ENCODE results near the gene MATK.

The MATK gene

DNA sequence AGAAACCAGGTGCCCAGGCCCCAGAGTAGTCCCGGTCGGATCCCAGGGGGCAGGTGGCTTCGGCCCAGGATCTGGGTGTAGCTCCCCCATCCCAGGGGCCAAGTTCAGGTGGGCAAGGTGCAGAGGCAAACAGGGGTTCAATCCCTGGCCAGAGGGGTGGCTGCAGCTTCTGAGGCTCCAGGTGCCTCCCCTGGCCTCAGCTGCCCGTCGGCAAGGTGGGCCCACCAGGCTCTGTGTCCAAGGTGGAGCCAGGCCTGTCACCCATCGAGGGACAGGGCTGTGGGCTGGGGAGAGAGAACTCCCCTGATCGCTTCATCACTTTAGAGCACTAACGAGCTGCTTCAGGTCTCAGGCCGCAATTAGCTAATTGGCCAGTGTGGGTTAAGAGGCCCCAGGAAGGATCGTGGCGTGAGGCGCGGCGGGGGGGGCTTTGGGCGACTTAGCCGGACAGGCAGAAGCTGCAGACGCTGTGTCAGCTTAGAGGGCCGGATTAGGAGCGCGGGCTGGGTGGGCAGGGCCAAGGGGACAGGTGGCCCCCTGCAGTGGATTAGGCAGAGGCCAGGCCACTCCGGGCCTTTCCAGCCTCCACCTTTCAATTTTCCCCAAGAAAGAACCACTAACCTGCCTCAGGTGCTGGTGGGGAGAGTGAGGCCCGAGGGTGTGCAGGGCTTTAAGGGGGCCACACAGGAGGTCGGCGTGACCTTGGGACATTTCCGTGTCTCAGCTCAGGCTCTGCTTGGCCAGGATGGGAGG, 11.4 kb downstream of the MATK start:
- H3K18ac ChIP-seq (ENCODE audit: low read length) = no peak overlapping the region
- H2BK120ac ChIP-seq (ENCODE audit: insufficient read depth, low read length, poor library complexity) = no peak overlapping the region
- H3K4me1 ChIP-seq (ENCODE audit: control insufficient read depth in 1 of 2, insufficient read depth in 2 of 2, low read length in 2 of 2) = no peaks in the 10 kb centered on the region
- no peak overlapping the region for H4K8ac ChIP-seq (ENCODE audit: low read depth, low read length)
- H2AFZ ChIP-seq (ENCODE audit: insufficient read depth, low read length, poor library complexity) = no peak overlapping the region
- H4K91ac ChIP-seq (ENCODE audit: low read depth, low read length) = no peak overlapping the region
- no peak overlapping the region for H3K4me2 ChIP-seq (ENCODE audit: low read length)
- H2BK5ac ChIP-seq (ENCODE audit: low read depth, low read length, poor library complexity) = no peak overlapping the region
- H3K9ac ChIP-seq (ENCODE audit: low read length) = no peak overlapping the region
- H3K27ac ChIP-seq (ENCODE audit: low read depth, low read length) = no peak overlapping the region
- no peak overlapping the region for H2BK12ac ChIP-seq (ENCODE audit: low read length)
- H3K14ac ChIP-seq (ENCODE audit: low read length) = no peak overlapping the region
- H3K4me3 ChIP-seq (ENCODE audit: low read depth, low read length) = no peak overlapping the region
- no peak overlapping the region for H4K12ac ChIP-seq (ENCODE audit: low read depth, low read length)
- H3K79me1 ChIP-seq (ENCODE audit: low read length) = no peaks in the 10 kb centered on the region
- H2AK5ac ChIP-seq (ENCODE audit: low read length) = no peak overlapping the region
- no peak for DNase-seq
- no peak overlapping the region for H3K4ac ChIP-seq (ENCODE audit: low read depth, low read length)
- H3K79me2 ChIP-seq (ENCODE audit: control insufficient read depth, insufficient read depth, low read length, poor library complexity) = no peaks in the 10 kb centered on the region
- no peaks in the 10 kb centered on the region for H3K27me3 ChIP-seq (ENCODE audit: insufficient read depth, low read length)
- no peaks in the 10 kb centered on the region for H3K36me3 ChIP-seq (ENCODE audit: control insufficient read depth in 1 of 2, insufficient read depth in 2 of 2, low read length in 2 of 2)
- H3K9me3 ChIP-seq (ENCODE audit: insufficient read depth, low read depth, low read length) = peaks cover 4% of the 10 kb centered on the region
- WGBS (ENCODE audit: extremely low coverage, insufficient coverage, insufficient read length) = no CpG with 5 or more reads among the region's 25 CpGs
- no peak overlapping the region for H3K23ac ChIP-seq (ENCODE audit: low read length)

DNA sequence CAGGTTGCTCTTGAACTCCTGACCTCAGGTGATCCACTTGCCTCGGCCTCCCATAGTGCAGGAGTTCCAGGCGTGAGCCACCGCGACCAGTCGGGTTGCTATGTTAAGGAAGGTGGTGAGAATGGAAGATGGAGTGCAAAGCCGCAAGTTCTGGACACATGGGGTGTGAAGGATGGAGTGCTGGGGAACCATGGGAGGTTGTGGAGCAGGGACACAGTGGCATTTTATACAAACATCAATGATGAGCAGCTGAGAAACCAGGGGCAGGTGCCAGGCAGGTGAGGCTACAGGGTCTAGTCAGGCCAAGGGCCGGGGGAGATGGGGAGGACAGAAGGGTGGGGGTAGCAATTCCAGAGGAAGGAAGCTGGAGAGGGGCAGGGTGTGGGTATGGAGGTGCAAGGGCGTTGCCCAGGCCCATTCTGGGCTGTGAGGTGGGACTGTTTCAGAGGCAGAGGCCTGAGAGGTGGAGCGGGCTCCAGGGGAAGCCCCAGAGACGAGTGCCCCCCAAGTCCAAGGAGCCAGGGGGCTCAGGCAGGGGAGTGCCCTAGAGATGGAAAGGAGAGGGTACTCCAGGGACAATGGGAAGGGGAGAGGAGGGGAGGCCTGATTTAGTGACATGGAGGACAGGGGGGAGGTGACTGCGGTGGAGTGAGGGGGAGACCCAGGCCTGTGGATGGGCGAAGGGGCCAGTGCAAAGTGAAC, 12.2 kb downstream of the MATK start:
- H3K23ac ChIP-seq (ENCODE audit: low read length) = no peak overlapping the region
- no peak overlapping the region for H2BK5ac ChIP-seq (ENCODE audit: low read depth, low read length, poor library complexity)
- H3K4me3 ChIP-seq (ENCODE audit: low read depth, low read length) = no peak overlapping the region
- no peaks in the 10 kb centered on the region for H3K79me2 ChIP-seq (ENCODE audit: control insufficient read depth, insufficient read depth, low read length, poor library complexity)
- no peaks in the 10 kb centered on the region for H3K79me1 ChIP-seq (ENCODE audit: low read length)
- H3K4me1 ChIP-seq (ENCODE audit: control insufficient read depth in 1 of 2, insufficient read depth in 2 of 2, low read length in 2 of 2) = no peaks in the 10 kb centered on the region
- no peak overlapping the region for H4K12ac ChIP-seq (ENCODE audit: low read depth, low read length)
- no CpG with 5 or more reads among the region's 12 CpGs for WGBS (ENCODE audit: extremely low coverage, insufficient coverage, insufficient read length)
- no peak overlapping the region for H4K8ac ChIP-seq (ENCODE audit: low read depth, low read length)
- H2AK5ac ChIP-seq (ENCODE audit: low read length) = no peak overlapping the region
- no peak overlapping the region for H3K4ac ChIP-seq (ENCODE audit: low read depth, low read length)
- H3K36me3 ChIP-seq (ENCODE audit: control insufficient read depth in 1 of 2, insufficient read depth in 2 of 2, low read length in 2 of 2) = peaks cover 0 to 2% of the 10 kb centered on the region in 2 experiments
- H3K27me3 ChIP-seq (ENCODE audit: insufficient read depth, low read length) = no peaks in the 10 kb centered on the region
- no peak overlapping the region for H2BK12ac ChIP-seq (ENCODE audit: low read length)
- H2BK120ac ChIP-seq (ENCODE audit: insufficient read depth, low read length, poor library complexity) = no peak overlapping the region
- DNase-seq = no peak
- H3K4me2 ChIP-seq (ENCODE audit: low read length) = no peak overlapping the region
- H2AFZ ChIP-seq (ENCODE audit: insufficient read depth, low read length, poor library complexity) = no peak overlapping the region
- peaks cover 4% of the 10 kb centered on the region for H3K9me3 ChIP-seq (ENCODE audit: insufficient read depth, low read depth, low read length)
- H4K91ac ChIP-seq (ENCODE audit: low read depth, low read length) = no peak overlapping the region
- H3K18ac ChIP-seq (ENCODE audit: low read length) = no peak overlapping the region
- H3K14ac ChIP-seq (ENCODE audit: low read length) = no peak overlapping the region
- no peak overlapping the region for H3K27ac ChIP-seq (ENCODE audit: low read depth, low read length)
- H3K9ac ChIP-seq (ENCODE audit: low read length) = no peak overlapping the region

GRCh38 chr19:3771906-3772455, 14.2 kb downstream of the MATK start, which contains the start of gene RAX2:
TSS of gene RAX2 (minus strand) at chr19:3772228. CDS start at chr19:3771742, 486 bp downstream.
- WGBS (ENCODE audit: extremely low coverage, insufficient coverage, insufficient read length) = no CpG with 5 or more reads among the region's 23 CpGs
- Histone ChIP-seq H4K8ac (ENCODE audit: low read depth, low read length) (no peak within 1 kb of the TSS), H3K79me2 (ENCODE audit: control insufficient read depth, insufficient read depth, low read length, poor library complexity) (no peaks in the 10 kb centered on the region), H3K4me1 (ENCODE audit: control insufficient read depth in 1 of 2, insufficient read depth in 2 of 2, low read length in 2 of 2) (no peaks in the 10 kb centered on the region), H3K36me3 (ENCODE audit: control insufficient read depth in 1 of 2, insufficient read depth in 2 of 2, low read length in 2 of 2) (peaks cover 11 to 12% of the 10 kb centered on the region in 2 experiments), H3K4ac (ENCODE audit: low read depth, low read length) (no peak within 1 kb of the TSS), H3K23ac (ENCODE audit: low read length) (no peak within 1 kb of the TSS), H2BK12ac (ENCODE audit: low read length) (no peak within 1 kb of the TSS), H3K79me1 (ENCODE audit: low read length) (no peaks in the 10 kb centered on the region), H3K14ac (ENCODE audit: low read length) (no peak within 1 kb of the TSS), H2AFZ (ENCODE audit: insufficient read depth, low read length, poor library complexity) (no peak within 1 kb of the TSS), H3K27me3 (ENCODE audit: insufficient read depth, low read length) (no peaks in the 10 kb centered on the region), H3K27ac (ENCODE audit: low read depth, low read length) (no peak within 1 kb of the TSS), H3K4me3 (ENCODE audit: low read depth, low read length) (no peak within 1 kb of the TSS), H2AK5ac (ENCODE audit: low read length) (no peak within 1 kb of the TSS), H4K12ac (ENCODE audit: low read depth, low read length) (no peak within 1 kb of the TSS), H3K9me3 (ENCODE audit: insufficient read depth, low read depth, low read length) (peaks cover 4% of the 10 kb centered on the region), H3K18ac (ENCODE audit: low read length) (no peak within 1 kb of the TSS), H3K9ac (ENCODE audit: low read length) (no peak within 1 kb of the TSS), H3K4me2 (ENCODE audit: low read length) (no peak within 1 kb of the TSS), H2BK120ac (ENCODE audit: insufficient read depth, low read length, poor library complexity) (no peak within 1 kb of the TSS), H2BK5ac (ENCODE audit: low read depth, low read length, poor library complexity) (no peak within 1 kb of the TSS), H4K91ac (ENCODE audit: low read depth, low read length) (no peak within 1 kb of the TSS)
- no peak for DNase-seq

GRCh38 chr19:3771000-3771905, 14.9 kb downstream of the MATK start:
- Histone ChIP-seq H3K4ac (ENCODE audit: low read depth, low read length) (no peak overlapping the region), H3K9ac (ENCODE audit: low read length) (no peak overlapping the region), H2BK5ac (ENCODE audit: low read depth, low read length, poor library complexity) (no peak overlapping the region), H2BK120ac (ENCODE audit: insufficient read depth, low read length, poor library complexity) (no peak overlapping the region), H3K14ac (ENCODE audit: low read length) (no peak overlapping the region), H3K4me2 (ENCODE audit: low read length) (no peak overlapping the region), H3K23ac (ENCODE audit: low read length) (no peak overlapping the region), H3K18ac (ENCODE audit: low read length) (no peak overlapping the region), H3K27me3 (ENCODE audit: insufficient read depth, low read length) (no peaks in the 10 kb centered on the region), H2BK12ac (ENCODE audit: low read length) (no peak overlapping the region), H3K4me1 (ENCODE audit: control insufficient read depth in 1 of 2, insufficient read depth in 2 of 2, low read length in 2 of 2) (no peaks in the 10 kb centered on the region), H4K12ac (ENCODE audit: low read depth, low read length) (no peak overlapping the region), H3K79me2 (ENCODE audit: control insufficient read depth, insufficient read depth, low read length, poor library complexity) (no peaks in the 10 kb centered on the region), H3K27ac (ENCODE audit: low read depth, low read length) (no peak overlapping the region), H2AK5ac (ENCODE audit: low read length) (no peak overlapping the region), H2AFZ (ENCODE audit: insufficient read depth, low read length, poor library complexity) (no peak overlapping the region), H3K4me3 (ENCODE audit: low read depth, low read length) (no peak overlapping the region), H4K8ac (ENCODE audit: low read depth, low read length) (no peak overlapping the region), H3K36me3 (ENCODE audit: control insufficient read depth in 1 of 2, insufficient read depth in 2 of 2, low read length in 2 of 2) (peaks cover 16 to 19% of the 10 kb centered on the region in 2 experiments), H3K9me3 (ENCODE audit: insufficient read depth, low read depth, low read length) (no peaks in the 10 kb centered on the region), H4K91ac (ENCODE audit: low read depth, low read length) (no peak overlapping the region), H3K79me1 (ENCODE audit: low read length) (no peaks in the 10 kb centered on the region)
- DNase-seq = no peak
- no CpG with 5 or more reads among the region's 35 CpGs for WGBS (ENCODE audit: extremely low coverage, insufficient coverage, insufficient read length)
